HEK293 (cell line): ENCODE measurements around the gene FAM217A.
"Not testable (repeated sequence)": the region's sequence is repeated elsewhere in the genome, so short reads cannot be mapped to it uniquely, and the experiment has no call there.

Source experiments
- CTCF ChIA-PET: fragments of 350-600 bp; formaldehyde crosslinking; extraction: SDS; loops from one replicate; lab custom pipeline; 2021; ENCODE audit warnings: antibody characterized with exemption; lab: Yijun Ruan, JAX
- POLR2A ChIA-PET: fragments of 300-600 bp; formaldehyde crosslinking; extraction: SDS; loops from one replicate; lab custom pipeline; 2020; ENCODE audit warnings: antibody characterized with exemption, inconsistent platforms; lab: Yijun Ruan, JAX
- H3K27ac ChIP-seq: fragments of 200-500 bp; sonication (Bioruptor generic); 2 replicates; pipeline ENCODE4 v1.5.1; 2014; ENCODE audit warnings: low read depth, low read length, control low read depth, inconsistent platforms; ENCODE audit errors: extremely low read depth
- H3K36me3 ChIP-seq, 2 experiments: fragments of 200-500 bp in 1 of 2; sonication (Bioruptor generic) in 1 of 2; 1 replicate in 1 of 2; 2 replicates in 1 of 2; pipeline ENCODE4 v1.5.1; 2014 to 2017; ENCODE audit warnings: inconsistent platforms in 2 of 2, low read length in 2 of 2; ENCODE audit not compliant: control insufficient read depth in 2 of 2, insufficient read depth in 1 of 2
- H3K4me1 ChIP-seq: fragments of 200-500 bp; sonication (Bioruptor generic); 2 replicates; pipeline ENCODE4 v1.5.1; 2014; ENCODE audit warnings: mild to moderate bottlenecking, low read length, inconsistent platforms; ENCODE audit not compliant: control insufficient read depth, insufficient read depth
- H3K4me3 ChIP-seq: 2 replicates; pipeline ENCODE4 v1.5.1; 2011; ENCODE audit warnings: low read depth, mild to moderate bottlenecking, control low read depth, low read length, moderate library complexity
- H3K9me3 ChIP-seq: fragments of 200-500 bp; sonication (Bioruptor generic); 2 replicates; pipeline ENCODE4 v1.5.1; 2014; ENCODE audit warnings: low read depth, low read length, inconsistent platforms; ENCODE audit not compliant: control insufficient read depth, insufficient read depth
- BCL11A ChIP-seq: fragments of 450-650 bp; formaldehyde crosslinking; IDR thresholded peaks from 2 replicates; pipeline ENCODE4 v1.5.1; 2016; ENCODE audit warnings: low read depth, missing biosample characterization, missing genetic modification characterization
- PRDM1 ChIP-seq: fragments of 450-650 bp; formaldehyde crosslinking; IDR thresholded peaks from 2 replicates; pipeline ENCODE4; 2016; ENCODE audit warnings: missing biosample characterization, missing genetic modification characterization
- ZBTB7A ChIP-seq: fragments of 450-650 bp; formaldehyde crosslinking; IDR thresholded peaks from 2 replicates; pipeline ENCODE4 v1.5.1; 2016; ENCODE audit warnings: low read depth, missing biosample characterization, missing genetic modification characterization
- ZNF501 ChIP-seq: fragments of 450-650 bp; formaldehyde crosslinking; IDR thresholded peaks from 2 replicates; pipeline ENCODE4 v1.5.1; 2016; ENCODE audit warnings: missing biosample characterization, missing genetic modification characterization
- ZNF521 ChIP-seq: fragments of 450-650 bp; formaldehyde crosslinking; IDR thresholded peaks from 2 replicates; pipeline ENCODE4 v1.5.1; 2017; ENCODE audit warnings: missing biosample characterization, mild to moderate bottlenecking, missing genetic modification characterization
- ZNF76 ChIP-seq: fragments of 450-650 bp; formaldehyde crosslinking; IDR thresholded peaks from 2 replicates; pipeline ENCODE4; 2016; ENCODE audit warnings: low read depth, missing biosample characterization, missing genetic modification characterization, borderline replicate concordance
- ZNF777 ChIP-seq: fragments of 450-650 bp; formaldehyde crosslinking; IDR thresholded peaks from 2 replicates; pipeline ENCODE4 v1.5.1; 2017; ENCODE audit warnings: missing biosample characterization, missing genetic modification characterization, borderline replicate concordance
- TF ChIP-seq, protein P1 (sequence below): fragments of 450-650 bp; formaldehyde crosslinking; IDR thresholded peaks from 2 replicates; pipeline ENCODE4 v1.5.1; 2016; ENCODE audit warnings: missing biosample characterization, missing genetic modification characterization, borderline replicate concordance
- TF ChIP-seq, protein P2 (sequence below): fragments of 450-650 bp; formaldehyde crosslinking; IDR thresholded peaks from 2 replicates; pipeline ENCODE4 v1.5.1; 2017; ENCODE audit warnings: missing biosample characterization, missing genetic modification characterization
- TF ChIP-seq, protein P3 (sequence below): sonication (generic); formaldehyde crosslinking; IDR thresholded peaks from 2 replicates; pipeline ENCODE4 v1.8.1; 2022; ENCODE audit warnings: mild to moderate bottlenecking, moderate library complexity, missing genetic modification reagents
- TF ChIP-seq, protein P4 (sequence below): fragments of 450-650 bp; formaldehyde crosslinking; IDR thresholded peaks from 2 replicates; pipeline ENCODE4 v1.5.1; 2016; ENCODE audit warnings: missing biosample characterization, missing genetic modification characterization
- TF ChIP-seq, protein P5 (sequence below): fragments of 450-650 bp; formaldehyde crosslinking; IDR thresholded peaks from 2 replicates; pipeline ENCODE4 v1.5.1; 2017; ENCODE audit warnings: missing biosample characterization, missing genetic modification characterization
- TF ChIP-seq, protein P6 (sequence below): IDR thresholded peaks from 2 replicates; pipeline ENCODE4 v1.6.1; 2011; ENCODE audit warnings: mild to moderate bottlenecking, low read depth, low read length, borderline replicate concordance

The FAM217A gene

DNA sequence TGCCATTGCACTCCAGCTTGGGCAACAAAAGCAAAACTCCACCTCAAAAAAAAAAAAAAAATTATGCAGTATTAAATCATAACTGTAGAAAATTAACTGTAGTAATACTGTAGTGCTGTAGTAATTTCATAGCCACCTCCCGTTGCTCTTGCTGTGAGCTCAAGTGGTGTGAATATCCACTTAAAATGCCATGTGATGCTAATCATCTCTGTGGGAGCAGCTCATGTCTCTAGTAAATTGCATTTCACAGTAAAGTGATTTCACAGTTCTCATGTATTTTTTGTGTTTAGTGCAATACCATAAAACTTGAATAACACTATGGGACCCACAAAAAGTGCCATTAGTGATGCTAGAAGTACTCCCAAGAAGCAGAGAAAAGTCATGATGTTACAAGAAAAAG, 14.4 kb upstream of the FAM217A start (continued):
- TF ChIP-seq, protein P1, sequence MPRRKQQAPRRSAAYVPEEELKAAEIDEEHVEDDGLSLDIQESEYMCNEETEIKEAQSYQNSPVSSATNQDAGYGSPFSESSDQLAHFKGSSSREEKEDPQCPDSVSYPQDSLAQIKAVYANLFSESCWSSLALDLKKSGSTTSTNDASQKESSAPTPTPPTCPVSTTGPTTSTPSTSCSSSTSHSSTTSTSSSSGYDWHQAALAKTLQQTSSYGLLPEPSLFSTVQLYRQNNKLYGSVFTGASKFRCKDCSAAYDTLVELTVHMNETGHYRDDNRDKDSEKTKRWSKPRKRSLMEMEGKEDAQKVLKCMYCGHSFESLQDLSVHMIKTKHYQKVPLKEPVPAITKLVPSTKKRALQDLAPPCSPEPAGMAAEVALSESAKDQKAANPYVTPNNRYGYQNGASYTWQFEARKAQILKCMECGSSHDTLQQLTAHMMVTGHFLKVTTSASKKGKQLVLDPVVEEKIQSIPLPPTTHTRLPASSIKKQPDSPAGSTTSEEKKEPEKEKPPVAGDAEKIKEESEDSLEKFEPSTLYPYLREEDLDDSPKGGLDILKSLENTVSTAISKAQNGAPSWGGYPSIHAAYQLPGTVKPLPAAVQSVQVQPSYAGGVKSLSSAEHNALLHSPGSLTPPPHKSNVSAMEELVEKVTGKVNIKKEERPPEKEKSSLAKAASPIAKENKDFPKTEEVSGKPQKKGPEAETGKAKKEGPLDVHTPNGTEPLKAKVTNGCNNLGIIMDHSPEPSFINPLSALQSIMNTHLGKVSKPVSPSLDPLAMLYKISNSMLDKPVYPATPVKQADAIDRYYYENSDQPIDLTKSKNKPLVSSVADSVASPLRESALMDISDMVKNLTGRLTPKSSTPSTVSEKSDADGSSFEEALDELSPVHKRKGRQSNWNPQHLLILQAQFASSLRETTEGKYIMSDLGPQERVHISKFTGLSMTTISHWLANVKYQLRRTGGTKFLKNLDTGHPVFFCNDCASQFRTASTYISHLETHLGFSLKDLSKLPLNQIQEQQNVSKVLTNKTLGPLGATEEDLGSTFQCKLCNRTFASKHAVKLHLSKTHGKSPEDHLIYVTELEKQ = no peak; the same call in 1 of the 2 replicates

DNA sequence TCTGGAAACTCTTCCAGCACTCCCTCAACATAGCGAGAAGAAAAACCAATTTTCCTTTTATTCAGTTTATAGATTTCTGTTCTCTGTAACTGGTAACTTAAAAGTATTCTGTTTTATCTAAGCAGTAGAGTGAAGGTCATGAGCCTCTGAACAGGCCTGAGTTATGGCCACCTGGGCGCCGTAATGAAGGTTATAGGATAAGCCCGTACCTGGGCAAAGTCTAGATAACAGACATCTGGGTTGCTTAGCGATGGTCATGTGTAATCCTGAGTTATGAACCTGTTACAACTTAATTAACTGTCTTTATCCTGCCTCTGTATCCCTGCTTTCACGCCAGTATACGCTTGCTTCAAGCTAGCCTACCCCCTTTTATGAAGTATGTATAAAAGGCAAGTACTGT, 13.0 kb upstream of the FAM217A start:
- no peaks in the 10 kb centered on the region for H3K4me1 ChIP-seq
- no peak overlapping the region for H3K4me3 ChIP-seq
- TF ChIP-seq, protein P2, sequence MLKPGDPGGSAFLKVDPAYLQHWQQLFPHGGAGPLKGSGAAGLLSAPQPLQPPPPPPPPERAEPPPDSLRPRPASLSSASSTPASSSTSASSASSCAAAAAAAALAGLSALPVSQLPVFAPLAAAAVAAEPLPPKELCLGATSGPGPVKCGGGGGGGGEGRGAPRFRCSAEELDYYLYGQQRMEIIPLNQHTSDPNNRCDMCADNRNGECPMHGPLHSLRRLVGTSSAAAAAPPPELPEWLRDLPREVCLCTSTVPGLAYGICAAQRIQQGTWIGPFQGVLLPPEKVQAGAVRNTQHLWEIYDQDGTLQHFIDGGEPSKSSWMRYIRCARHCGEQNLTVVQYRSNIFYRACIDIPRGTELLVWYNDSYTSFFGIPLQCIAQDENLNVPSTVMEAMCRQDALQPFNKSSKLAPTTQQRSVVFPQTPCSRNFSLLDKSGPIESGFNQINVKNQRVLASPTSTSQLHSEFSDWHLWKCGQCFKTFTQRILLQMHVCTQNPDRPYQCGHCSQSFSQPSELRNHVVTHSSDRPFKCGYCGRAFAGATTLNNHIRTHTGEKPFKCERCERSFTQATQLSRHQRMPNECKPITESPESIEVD = no peak
- ChIA-PET CTCF (no interaction called here), POLR2A (no interaction called here)
- no peak overlapping the region for H3K27ac ChIP-seq
- H3K36me3 ChIP-seq = no peaks in the 10 kb centered on the region
- H3K9me3 ChIP-seq = no peaks in the 10 kb centered on the region

DNA sequence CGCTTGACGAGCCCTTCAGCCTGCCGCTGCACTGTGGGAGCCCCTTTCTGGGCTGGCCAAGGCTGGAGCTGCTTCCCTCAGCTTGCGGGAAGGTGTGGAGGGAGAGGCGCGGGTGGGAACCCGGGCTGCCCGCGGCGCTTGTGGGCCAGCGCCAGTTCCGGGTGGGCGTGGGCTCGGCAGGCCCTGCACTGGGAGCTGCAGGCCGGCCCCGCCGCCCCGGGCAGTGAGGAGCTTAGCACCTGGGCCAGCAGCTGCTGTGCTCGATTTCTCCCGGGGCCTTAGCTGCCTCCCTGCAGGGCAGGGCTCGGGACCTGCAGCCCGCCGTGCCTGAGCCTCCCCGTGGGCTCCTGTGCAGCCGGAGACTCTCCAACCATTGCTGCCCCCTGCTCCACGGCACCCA, 11.1 kb upstream of the FAM217A start:
- H3K4me3 ChIP-seq, H3K36me3 ChIP-seq, H3K9me3 ChIP-seq, H3K4me1 ChIP-seq, H3K27ac ChIP-seq: not testable (repeated sequence)
- ChIA-PET CTCF (interaction anchor here (0.6 to 0.7 kb wide), 2 partner anchors 240 to 431 kb away, joined by 3 read pairs; no protein-coding TSS in a partner anchor), POLR2A (interaction anchor here (1.2 kb wide), 1 partner anchor 54 kb away, joined by 3 read pairs; no protein-coding TSS in a partner anchor)

DNA sequence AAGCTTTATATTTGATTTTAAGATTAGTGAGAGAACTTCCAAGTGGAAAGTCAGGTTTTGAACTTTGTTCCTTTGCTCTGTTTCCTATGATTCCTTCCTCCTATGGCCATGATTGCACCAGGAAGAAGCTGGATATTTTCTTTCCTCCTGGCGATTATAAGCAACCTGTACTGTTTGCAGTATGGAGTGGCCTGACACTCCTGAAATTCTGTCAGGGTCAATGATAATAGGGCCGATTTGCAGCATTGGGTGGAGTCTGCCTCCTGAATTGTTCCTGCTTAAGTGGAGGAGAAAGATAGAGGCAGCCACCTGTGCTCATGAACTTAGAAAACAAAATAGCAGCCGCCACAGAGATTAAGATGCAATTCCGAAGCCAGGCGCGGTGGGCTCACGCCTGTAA, 9.8 kb upstream of the FAM217A start:
- Histone ChIP-seq H3K27ac (no peak overlapping the region), H3K9me3 (no peaks in the 10 kb centered on the region), H3K36me3 (no peaks in the 10 kb centered on the region), H3K4me3 (no peak overlapping the region), H3K4me1 (no peaks in the 10 kb centered on the region)
- TF ChIP-seq ZNF501 (tag by site-specific recombination) = no peak
- TF ChIP-seq, protein P3, sequence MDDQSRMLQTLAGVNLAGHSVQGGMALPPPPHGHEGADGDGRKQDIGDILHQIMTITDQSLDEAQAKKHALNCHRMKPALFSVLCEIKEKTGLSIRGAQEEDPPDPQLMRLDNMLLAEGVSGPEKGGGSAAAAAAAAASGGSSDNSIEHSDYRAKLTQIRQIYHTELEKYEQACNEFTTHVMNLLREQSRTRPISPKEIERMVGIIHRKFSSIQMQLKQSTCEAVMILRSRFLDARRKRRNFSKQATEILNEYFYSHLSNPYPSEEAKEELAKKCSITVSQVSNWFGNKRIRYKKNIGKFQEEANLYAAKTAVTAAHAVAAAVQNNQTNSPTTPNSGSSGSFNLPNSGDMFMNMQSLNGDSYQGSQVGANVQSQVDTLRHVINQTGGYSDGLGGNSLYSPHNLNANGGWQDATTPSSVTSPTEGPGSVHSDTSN (CRISPR knock-in tag) = no peak
- POLR2A ChIA-PET = no interaction called here
- CTCF ChIA-PET = interaction anchor here (1.0 kb wide), 1 partner anchor 16 kb away, joined by 3 read pairs; no protein-coding TSS in a partner anchor

DNA sequence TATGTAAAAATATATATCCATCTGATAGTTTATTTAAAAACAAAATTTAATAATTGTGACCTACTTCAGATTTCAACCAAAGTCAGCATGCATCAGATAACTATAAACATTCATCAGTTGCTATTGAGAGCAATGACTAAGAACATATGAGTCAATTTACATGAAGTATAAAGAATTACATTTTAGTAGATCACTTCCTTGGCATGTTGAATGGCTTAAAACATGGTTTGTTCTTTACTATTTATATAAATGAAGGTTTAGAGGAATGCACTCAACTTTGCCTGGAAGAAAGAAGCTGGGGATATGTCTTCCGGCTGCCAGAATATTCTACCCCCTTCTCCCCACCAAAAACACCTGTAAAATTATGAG, 6.4 kb upstream of the FAM217A start:
- no peak overlapping the region for H3K4me3 ChIP-seq
- H3K9me3 ChIP-seq = no peaks in the 10 kb centered on the region
- ChIA-PET CTCF (no interaction called here), POLR2A (no interaction called here)
- H3K4me1 ChIP-seq = no peaks in the 10 kb centered on the region
- no peak overlapping the region for H3K27ac ChIP-seq
- no peaks in the 10 kb centered on the region for H3K36me3 ChIP-seq
- TF ChIP-seq ZNF521 (no peak), ZNF777 (tag by site-specific recombination) (no peak), BCL11A (tag by site-specific recombination) (no peak), ZBTB7A (tag by site-specific recombination) (no peak), ZNF76 (tag by site-specific recombination) (no peak), PRDM1 (tag by site-specific recombination) (no peak)
- TF ChIP-seq, protein P4, sequence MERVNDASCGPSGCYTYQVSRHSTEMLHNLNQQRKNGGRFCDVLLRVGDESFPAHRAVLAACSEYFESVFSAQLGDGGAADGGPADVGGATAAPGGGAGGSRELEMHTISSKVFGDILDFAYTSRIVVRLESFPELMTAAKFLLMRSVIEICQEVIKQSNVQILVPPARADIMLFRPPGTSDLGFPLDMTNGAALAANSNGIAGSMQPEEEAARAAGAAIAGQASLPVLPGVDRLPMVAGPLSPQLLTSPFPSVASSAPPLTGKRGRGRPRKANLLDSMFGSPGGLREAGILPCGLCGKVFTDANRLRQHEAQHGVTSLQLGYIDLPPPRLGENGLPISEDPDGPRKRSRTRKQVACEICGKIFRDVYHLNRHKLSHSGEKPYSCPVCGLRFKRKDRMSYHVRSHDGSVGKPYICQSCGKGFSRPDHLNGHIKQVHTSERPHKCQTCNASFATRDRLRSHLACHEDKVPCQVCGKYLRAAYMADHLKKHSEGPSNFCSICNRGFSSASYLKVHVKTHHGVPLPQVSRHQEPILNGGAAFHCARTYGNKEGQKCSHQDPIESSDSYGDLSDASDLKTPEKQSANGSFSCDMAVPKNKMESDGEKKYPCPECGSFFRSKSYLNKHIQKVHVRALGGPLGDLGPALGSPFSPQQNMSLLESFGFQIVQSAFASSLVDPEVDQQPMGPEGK = no peak
- TF ChIP-seq, protein P5, sequence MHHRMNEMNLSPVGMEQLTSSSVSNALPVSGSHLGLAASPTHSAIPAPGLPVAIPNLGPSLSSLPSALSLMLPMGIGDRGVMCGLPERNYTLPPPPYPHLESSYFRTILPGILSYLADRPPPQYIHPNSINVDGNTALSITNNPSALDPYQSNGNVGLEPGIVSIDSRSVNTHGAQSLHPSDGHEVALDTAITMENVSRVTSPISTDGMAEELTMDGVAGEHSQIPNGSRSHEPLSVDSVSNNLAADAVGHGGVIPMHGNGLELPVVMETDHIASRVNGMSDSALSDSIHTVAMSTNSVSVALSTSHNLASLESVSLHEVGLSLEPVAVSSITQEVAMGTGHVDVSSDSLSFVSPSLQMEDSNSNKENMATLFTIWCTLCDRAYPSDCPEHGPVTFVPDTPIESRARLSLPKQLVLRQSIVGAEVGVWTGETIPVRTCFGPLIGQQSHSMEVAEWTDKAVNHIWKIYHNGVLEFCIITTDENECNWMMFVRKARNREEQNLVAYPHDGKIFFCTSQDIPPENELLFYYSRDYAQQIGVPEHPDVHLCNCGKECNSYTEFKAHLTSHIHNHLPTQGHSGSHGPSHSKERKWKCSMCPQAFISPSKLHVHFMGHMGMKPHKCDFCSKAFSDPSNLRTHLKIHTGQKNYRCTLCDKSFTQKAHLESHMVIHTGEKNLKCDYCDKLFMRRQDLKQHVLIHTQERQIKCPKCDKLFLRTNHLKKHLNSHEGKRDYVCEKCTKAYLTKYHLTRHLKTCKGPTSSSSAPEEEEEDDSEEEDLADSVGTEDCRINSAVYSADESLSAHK (tag by site-specific recombination) = no peak
- TF ChIP-seq, protein P6, sequence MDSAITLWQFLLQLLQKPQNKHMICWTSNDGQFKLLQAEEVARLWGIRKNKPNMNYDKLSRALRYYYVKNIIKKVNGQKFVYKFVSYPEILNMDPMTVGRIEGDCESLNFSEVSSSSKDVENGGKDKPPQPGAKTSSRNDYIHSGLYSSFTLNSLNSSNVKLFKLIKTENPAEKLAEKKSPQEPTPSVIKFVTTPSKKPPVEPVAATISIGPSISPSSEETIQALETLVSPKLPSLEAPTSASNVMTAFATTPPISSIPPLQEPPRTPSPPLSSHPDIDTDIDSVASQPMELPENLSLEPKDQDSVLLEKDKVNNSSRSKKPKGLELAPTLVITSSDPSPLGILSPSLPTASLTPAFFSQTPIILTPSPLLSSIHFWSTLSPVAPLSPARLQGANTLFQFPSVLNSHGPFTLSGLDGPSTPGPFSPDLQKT = no peak
